ENCODE results near the gene SLC9B2.

DNA sequence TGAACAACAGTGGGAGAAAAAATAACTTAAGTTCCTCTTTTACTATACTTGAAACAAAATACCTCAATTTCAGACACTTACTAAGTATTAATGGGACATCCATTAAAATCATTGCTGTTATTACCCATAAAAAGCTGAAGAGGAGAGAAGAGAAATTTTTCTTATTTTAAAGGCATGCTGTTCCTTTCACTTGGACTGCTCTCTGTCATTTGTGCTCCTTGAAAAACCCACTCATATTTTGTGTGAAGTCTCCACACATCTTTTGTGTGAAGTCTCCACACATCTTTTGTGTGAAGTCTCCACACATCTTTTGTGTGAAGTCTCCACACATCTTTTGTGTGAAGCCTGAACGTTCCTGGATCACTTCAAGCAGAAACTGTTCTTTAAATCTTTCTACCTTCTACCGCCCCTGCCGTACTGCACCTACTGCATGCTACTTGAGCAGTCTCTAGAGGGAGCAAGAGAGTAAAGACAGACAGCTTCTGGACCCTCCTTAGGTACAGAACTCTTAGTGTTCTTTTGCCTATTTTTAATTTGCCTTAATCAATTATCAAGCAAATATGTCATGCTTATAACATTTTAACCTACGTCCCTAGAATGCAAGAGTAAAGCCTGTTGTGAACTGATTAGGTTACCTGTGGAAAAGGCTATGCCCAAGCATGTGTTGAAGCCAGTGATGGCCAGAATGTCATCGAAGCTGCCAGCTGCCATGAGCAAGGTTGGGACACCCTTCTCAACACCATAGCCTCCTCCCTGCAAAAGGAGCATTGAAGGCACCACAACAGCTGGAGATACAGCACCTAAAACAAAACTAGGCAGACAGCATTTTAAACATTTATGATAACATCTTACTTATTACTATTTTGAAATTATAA, 29.9 kb downstream of the SLC9B2 start:
- TF ChIP-seq, protein P1, sequence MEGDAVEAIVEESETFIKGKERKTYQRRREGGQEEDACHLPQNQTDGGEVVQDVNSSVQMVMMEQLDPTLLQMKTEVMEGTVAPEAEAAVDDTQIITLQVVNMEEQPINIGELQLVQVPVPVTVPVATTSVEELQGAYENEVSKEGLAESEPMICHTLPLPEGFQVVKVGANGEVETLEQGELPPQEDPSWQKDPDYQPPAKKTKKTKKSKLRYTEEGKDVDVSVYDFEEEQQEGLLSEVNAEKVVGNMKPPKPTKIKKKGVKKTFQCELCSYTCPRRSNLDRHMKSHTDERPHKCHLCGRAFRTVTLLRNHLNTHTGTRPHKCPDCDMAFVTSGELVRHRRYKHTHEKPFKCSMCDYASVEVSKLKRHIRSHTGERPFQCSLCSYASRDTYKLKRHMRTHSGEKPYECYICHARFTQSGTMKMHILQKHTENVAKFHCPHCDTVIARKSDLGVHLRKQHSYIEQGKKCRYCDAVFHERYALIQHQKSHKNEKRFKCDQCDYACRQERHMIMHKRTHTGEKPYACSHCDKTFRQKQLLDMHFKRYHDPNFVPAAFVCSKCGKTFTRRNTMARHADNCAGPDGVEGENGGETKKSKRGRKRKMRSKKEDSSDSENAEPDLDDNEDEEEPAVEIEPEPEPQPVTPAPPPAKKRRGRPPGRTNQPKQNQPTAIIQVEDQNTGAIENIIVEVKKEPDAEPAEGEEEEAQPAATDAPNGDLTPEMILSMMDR (IDR thresholded peaks at IDR 0.05; ENCODE audit: borderline replicate concordance, extremely low read depth, low read length, poor library complexity, severe bottlenecking) = peak; percentile 79
- no peak for TF ChIP-seq EZH2 (IDR thresholded peaks at IDR 0.05; ENCODE audit: borderline replicate concordance, low read depth, low read length, severe bottlenecking)

Data from DND-41 (cell line).